DND-41 (cell line): Measurements from ENCODE around the gene CACNA2D3.

Source experiments
- ATAC-seq: fragments of 200-7000 bp; cut with Tn5 transposase; 3 replicates; pipeline ENCODE4 v1.9.1; 2021; ENCODE audit warnings: low read depth; ENCODE audit not compliant: insufficient read depth
- DNase-seq: peaks from one replicate; pipeline ENCODE4 v3.0.0-alpha.2; 2020
- H2AFZ ChIP-seq: 2 replicates; pipeline ENCODE4 v1.6.0; 2012; ENCODE audit warnings: low read depth, low read length
- H3K27ac ChIP-seq: 2 replicates; pipeline ENCODE4 v1.5.1; 2012; ENCODE audit warnings: low read length, inconsistent platforms
- H3K27me3 ChIP-seq: fragments of 200-600 bp; sonication (generic); 2 replicates; pipeline ENCODE4 v1.6.0; 2012; ENCODE audit warnings: low read length, mild to moderate bottlenecking, inconsistent platforms; ENCODE audit not compliant: insufficient read depth, poor library complexity
- H3K36me3 ChIP-seq: 2 replicates; pipeline ENCODE4 v1.5.1; 2012; ENCODE audit warnings: low read length, inconsistent platforms; ENCODE audit not compliant: insufficient read depth
- H3K4me1 ChIP-seq: 2 replicates; pipeline ENCODE4 v1.5.1; 2012; ENCODE audit warnings: mild to moderate bottlenecking, low read length; ENCODE audit not compliant: insufficient read depth
- H3K4me2 ChIP-seq: 2 replicates; pipeline ENCODE4 v1.6.0; 2012; ENCODE audit warnings: mild to moderate bottlenecking, moderate library complexity, low read length, inconsistent platforms; ENCODE audit not compliant: insufficient read depth
- H3K4me3 ChIP-seq, 2 experiments: fragments of 200-600 bp in 1 of 2; shearing (Covaris generic) in 1 of 2; 2 replicates each; pipeline ENCODE4 v1.5.1; 2012 to 2016; ENCODE audit warnings: inconsistent platforms in 2 of 2, low read length in 2 of 2, mild to moderate bottlenecking in 2 of 2, low read depth in 1 of 2, moderate library complexity in 1 of 2
- H3K79me2 ChIP-seq: 2 replicates; pipeline ENCODE4 v1.6.0; 2012; ENCODE audit warnings: low read length, inconsistent platforms; ENCODE audit not compliant: insufficient read depth
- H3K9ac ChIP-seq: 2 replicates; pipeline ENCODE4 v1.6.0; 2012; ENCODE audit warnings: low read depth, mild to moderate bottlenecking, inconsistent platforms, low read length, moderate library complexity
- H3K9me3 ChIP-seq: 2 replicates; pipeline ENCODE4 v1.5.1; 2012; ENCODE audit warnings: low read length, moderate library complexity, mild to moderate bottlenecking, inconsistent platforms; ENCODE audit not compliant: insufficient read depth, severe bottlenecking
- H4K20me1 ChIP-seq: 2 replicates; pipeline ENCODE4 v1.6.0; 2012; ENCODE audit warnings: low read length; ENCODE audit not compliant: insufficient read depth
- CTCF ChIP-seq: IDR thresholded peaks from 2 replicates; pipeline ENCODE4 v1.5.1; 2012; ENCODE audit warnings: borderline replicate concordance, low read length, moderate library complexity, mild to moderate bottlenecking; ENCODE audit not compliant: poor library complexity, severe bottlenecking; ENCODE audit errors: extremely low read depth
- EZH2 ChIP-seq: IDR thresholded peaks from 3 replicates; pipeline ENCODE4 v1.6.1; 2012; ENCODE audit warnings: borderline replicate concordance, low read depth, mild to moderate bottlenecking, moderate library complexity, low read length, inconsistent platforms; ENCODE audit not compliant: severe bottlenecking

The CACNA2D3 gene

GRCh38 chr3:54321520-54321919 lies 199.2 kb downstream of the CACNA2D3 start:
- no peaks in the 10 kb centered on the region for H3K9me3 ChIP-seq
- H3K4me3 ChIP-seq, result no peak overlapping the region
- no peaks in the 10 kb centered on the region for H3K79me2 ChIP-seq
- TF ChIP-seq CTCF (no peak), EZH2 (no peak)
- H3K36me3 ChIP-seq, result no peaks in the 10 kb centered on the region
- H3K4me1 ChIP-seq, result no peaks in the 10 kb centered on the region
- H3K27me3 ChIP-seq, result peaks cover 6% of the 10 kb centered on the region
- no peak for DNase-seq
- H4K20me1 ChIP-seq, result no peaks in the 10 kb centered on the region
- ATAC-seq, result no peak
- no peak overlapping the region for H3K9ac ChIP-seq
- H2AFZ ChIP-seq, result no peak overlapping the region
- H3K4me2 ChIP-seq, result no peak overlapping the region
- no peak overlapping the region for H3K27ac ChIP-seq

- H3K4me2 ChIP-seq, result no peak overlapping the region
- ATAC-seq (no peak), DNase-seq (no peak)
- no peaks in the 10 kb centered on the region for H3K9me3 ChIP-seq
- H4K20me1 ChIP-seq, result no peaks in the 10 kb centered on the region
- H3K9ac ChIP-seq, result no peak overlapping the region
- no peak overlapping the region for H3K27ac ChIP-seq
- H3K36me3 ChIP-seq, result no peaks in the 10 kb centered on the region
- no peak overlapping the region for H2AFZ ChIP-seq
- H3K4me1 ChIP-seq, result no peaks in the 10 kb centered on the region
- peaks cover 6% of the 10 kb centered on the region for H3K27me3 ChIP-seq
- H3K4me3 ChIP-seq, result no peak overlapping the region
- no peak for TF ChIP-seq EZH2
- no peak for TF ChIP-seq CTCF
- no peaks in the 10 kb centered on the region for H3K79me2 ChIP-seq
Observed at GRCh38 chr3:54322354-54322753, 200.0 kb downstream of the CACNA2D3 start.

- H3K36me3 ChIP-seq, result no peaks in the 10 kb centered on the region
- no peak for ATAC-seq
Observed at GRCh38 chr3:54324103-54324502, 201.8 kb downstream of the CACNA2D3 start.

More at GRCh38 chr3:54324103-54324502, 201.8 kb downstream of the CACNA2D3 start:
- Histone ChIP-seq H2AFZ (no peak overlapping the region), H3K79me2 (no peaks in the 10 kb centered on the region), H4K20me1 (no peaks in the 10 kb centered on the region), H3K4me2 (no peak overlapping the region), H3K4me3 (no peak overlapping the region), H3K9ac (no peak overlapping the region), H3K9me3 (no peaks in the 10 kb centered on the region), H3K27ac (no peak overlapping the region), H3K27me3 (peaks cover 6% of the 10 kb centered on the region), H3K4me1 (no peaks in the 10 kb centered on the region)
- DNase-seq, result no peak
- TF ChIP-seq EZH2, result no peak
- no peak for TF ChIP-seq CTCF
